ENCODE data around the gene ATXN1.

ATXN1 gene

DNA sequence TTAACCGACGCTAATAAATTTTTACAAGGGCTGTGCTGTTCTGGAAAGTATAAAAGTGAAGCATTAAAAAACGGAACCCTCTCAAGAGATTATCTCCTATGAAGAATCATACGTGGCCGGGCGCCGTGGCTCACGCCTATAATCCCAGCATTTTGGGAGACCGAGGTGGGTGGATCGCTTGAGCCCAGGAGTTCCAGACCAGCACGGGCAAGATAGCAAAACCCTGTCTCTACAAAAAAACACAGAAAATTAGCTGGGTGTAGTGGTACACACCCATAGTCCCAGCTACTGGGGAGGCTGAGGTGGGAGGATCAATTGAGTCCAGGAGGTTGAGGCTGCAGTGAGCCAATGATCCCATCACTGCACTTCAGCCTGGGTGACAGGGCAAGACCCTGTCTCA is 439.4 kb downstream of the ATXN1 start:
- no peak for FAIRE-seq

GRCh38 chr6:16321341-16321710 is 439.9 kb downstream of the ATXN1 start:
- FAIRE-seq = no peak

GRCh38 chr6:16320533-16321340 is 440.5 kb downstream of the ATXN1 start:
- no peak for FAIRE-seq

DNA sequence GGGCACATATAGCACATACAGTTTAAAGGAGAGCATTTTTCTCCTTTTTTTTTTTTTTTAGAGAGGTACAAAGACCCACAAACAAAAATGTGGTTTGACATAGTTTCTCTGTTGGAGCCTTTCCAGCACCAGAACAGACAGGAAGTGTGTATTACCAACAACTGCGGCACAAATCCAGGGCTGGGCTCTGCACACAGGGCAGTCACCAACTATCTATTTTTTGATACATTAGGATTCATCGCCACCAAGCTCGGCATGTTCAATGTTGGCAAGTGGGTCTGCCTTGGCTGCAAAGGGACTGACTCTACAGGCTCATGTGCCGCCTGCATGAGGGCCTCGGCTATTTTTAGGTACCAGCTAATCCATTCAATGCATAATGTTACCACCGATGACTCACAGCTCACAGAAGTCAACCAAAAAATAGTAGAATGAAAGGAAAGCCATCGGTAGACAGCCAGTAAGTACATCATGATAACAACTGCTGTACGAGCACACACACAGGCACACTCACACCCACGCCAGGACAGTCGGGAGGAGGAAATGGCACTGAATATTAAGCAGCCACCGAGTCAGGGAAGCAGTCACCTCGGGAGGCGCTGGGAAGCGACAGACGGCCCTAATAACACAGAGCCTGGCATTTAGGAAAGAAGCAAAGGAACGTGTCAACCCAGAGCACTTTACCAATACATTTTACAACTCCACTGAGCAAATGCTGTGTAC is 441.3 kb downstream of the ATXN1 start:
- FAIRE-seq = no peak

DNA sequence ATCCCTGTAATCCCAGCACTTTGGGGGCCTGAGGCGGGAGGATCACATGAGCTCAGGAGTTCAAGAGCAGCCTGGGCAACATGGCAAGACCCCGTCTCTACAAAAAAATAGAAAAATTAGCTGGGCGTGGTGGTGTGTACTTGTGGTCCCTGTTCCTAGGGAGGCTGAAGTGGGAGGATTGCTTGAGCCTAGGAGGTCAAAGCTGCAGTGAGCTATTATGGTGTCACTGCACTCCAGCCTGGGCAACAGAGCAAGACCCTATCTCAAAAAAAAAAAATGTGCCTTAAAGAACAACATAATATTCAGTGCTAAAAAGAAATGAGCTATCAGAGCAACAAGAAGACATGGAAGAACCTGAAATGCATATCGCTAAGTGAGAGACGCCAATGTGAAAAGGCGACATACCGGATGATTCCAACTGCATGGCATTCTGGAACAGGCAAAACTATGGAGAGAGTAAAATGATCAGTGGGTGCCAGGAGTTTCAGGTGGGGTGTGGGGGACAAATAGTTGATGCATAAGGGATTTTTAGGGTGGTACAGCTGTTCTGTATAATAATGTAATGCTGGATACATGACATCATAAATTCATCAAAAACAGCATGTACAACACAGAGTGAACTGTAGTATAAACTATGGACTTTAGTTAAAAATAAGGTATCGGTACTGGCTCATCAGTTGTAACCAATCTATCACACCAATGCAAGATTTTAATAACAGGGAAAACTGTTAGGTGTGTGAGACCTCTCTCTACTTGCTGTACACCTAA is 442.1 kb downstream of the ATXN1 start:
- FAIRE-seq = no peak

- no peak for FAIRE-seq
These were observed 442.7 kb downstream of the ATXN1 start for GRCh38 chr6:16318538-16318937.

- FAIRE-seq = no peak
These were observed 444.5 kb downstream of the ATXN1 start for GRCh38 chr6:16316741-16317251.

DNA sequence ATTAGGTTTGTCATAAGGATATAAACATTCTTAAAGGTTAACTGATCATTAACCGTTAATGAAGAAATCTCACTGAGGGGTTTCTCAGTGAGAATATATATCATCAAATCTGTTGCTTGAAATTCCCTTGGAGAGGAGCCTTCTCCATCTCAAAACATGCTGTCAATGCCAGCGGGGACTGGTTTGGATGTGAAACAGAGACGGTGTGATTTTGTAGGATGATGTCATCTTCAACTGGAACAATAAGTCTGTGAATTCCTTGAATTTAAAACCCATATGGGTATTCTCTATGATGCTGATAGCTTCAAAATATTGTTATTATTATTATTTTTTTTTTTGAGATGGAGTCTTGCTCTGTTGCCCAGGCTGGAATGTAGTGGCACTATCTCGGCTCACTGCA is 447.0 kb downstream of the ATXN1 start:
- FAIRE-seq = no peak

DNA sequence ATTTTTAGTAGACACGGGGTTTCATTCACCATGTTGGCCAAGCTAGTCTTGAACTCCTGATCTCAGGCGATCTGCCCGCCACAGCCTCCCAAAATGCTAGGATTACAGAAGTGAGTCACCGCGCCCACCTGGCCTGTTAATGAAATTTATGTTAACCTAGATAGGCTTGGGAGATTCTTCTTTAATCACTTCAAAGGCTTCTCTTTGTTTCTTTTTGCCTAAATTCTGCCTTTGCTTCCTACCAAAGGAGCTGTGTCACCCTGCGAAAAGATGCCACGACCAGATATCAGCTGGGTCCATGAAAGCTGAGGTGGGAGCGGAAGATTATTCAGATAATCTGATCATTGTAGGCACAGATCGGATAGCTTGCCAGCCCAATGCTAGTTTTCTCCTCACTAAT is 447.5 kb downstream of the ATXN1 start:
- no peak for FAIRE-seq

GRCh38 chr6:16311763-16312162 is 449.5 kb downstream of the ATXN1 start:
- no peak for FAIRE-seq

DNA sequence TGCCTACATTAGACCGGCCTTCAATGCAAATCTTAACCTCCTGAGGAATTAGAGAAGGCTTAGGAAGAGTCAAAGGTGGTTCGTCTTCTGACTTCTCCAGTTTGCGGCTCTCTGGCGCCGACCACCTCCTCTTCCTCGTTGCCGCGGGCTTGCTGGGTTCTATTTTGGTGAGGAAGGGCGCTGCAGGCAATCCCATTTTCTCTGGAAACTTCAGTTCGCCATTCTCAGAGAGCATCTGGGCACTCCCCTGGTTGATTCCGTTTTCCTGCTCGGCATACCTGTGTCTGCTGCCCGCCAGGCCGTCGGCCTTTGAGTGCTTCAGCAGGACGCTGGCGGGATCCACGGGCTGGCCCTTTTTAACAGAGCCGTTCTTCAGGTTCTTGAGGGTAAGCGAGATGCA is 454.9 kb downstream of the ATXN1 start:
- no peak for FAIRE-seq

DNA sequence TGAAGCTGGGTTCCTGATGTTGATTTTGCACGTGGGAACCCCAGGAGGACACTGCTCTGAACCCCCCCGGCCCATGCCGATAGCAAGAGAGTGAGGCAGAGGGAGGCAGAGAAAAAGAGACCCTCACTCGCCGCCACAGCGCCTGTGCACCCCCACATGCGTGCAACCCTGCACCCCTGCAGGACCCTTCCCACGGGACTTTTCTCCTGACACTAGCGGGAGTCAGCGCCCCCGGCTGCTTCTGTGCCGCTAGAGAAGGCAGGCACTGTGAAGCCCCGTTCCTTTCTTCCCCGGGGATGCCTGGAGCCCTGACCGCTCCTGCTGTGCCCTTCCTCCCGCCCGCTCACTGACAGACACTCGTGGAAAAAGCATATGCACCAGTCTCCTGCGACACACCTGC is 455.5 kb downstream of the ATXN1 start:
- FAIRE-seq = no peak

DNA sequence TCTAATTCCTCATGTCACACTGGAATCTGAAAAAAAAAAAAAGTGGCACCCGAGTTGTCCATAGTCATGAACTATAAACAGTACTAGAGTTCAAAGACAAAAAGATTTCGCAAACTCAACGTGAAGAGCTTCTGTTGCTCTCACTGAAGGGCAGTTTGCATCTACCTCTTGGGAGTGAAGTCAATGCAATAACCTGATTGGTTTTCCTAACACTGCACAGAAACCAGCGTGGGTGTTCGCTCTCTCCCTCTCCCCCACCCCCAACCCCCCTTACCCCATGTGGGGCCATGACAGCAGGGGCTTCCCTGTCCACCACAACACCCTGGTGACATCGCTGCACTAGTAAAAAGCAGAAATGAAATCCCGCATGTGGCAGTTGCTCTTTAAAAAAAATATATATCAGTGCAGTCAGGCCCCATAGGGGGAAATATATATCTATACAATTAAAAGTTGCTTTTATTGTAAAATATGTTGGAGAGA is 456.0 kb downstream of the ATXN1 start:
- FAIRE-seq = no peak

GRCh38 chr6:16302721-16303552 is 458.3 kb downstream of the ATXN1 start:
- no peak for FAIRE-seq

DNA sequence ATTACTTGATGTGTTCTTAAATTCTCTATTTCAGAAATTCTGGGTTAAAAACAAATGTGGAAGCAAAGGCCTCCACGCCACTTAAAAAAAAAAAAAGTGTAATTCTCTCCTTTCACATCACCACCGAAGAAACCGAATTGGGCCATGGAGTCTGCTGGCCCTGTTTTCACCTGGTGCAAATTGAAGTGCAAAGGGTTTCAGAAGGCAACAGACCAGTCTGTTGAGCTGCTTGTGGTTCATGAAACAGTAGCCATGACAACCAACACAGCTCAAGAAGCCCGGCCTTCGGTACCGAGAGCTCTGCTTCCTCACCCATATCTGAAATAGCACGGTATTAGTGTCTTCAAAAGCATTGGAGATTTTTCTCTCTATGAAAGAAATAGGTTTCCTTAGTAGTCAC is 459.7 kb downstream of the ATXN1 start:
- FAIRE-seq = no peak

DNA sequence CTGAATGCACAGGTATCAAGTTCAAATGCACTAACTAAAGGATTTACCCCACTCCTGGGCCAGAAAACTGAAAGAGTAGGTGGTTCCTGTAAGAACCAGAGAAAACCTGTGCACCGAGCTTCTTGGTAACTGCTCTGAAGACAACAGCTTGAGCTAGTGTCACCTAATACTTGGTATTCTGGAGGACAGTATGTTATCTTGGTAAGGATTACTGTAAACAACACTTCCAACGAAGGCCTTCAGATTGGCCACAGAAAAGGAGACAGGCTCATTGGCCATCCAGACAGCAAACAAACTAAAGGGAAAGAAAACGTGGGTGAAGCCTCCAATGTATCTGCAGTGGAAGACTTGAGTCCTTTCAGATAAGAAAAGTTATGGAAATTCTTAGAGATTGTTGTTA is 461.4 kb downstream of the ATXN1 start:
- FAIRE-seq = no peak

DNA sequence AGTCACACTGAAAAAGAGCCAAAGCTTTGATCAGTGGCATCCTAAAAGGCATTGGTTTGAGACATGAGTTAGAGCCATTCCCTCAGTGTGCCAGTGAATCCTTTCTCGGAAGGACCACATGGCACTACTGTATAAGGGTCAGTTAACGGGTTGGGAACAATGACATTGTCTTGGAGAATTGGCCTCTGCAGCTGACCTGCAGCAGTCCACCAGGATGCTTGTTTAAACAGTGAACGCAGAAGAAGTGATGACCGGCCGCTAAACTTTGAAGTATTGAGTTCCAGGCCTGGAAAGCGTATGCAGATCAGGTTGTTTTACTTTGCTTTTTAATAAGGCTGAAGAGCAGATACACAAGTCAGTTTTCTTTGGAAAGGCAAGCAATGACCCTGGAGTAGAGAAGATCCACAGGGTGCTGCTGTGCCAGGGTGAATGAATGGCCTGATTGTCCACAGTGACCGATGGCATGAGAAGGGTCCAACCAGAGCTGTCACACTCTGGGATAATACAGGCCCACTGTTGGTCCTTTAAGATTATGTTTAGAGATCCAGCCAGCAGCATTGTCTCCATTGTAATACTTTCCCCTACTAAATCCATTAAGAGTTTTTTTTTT is 465.1 kb downstream of the ATXN1 start:
- no peak for FAIRE-seq

- no peak for FAIRE-seq
These were observed 465.8 kb downstream of the ATXN1 start for GRCh38 chr6:16295471-16295870.

DNA sequence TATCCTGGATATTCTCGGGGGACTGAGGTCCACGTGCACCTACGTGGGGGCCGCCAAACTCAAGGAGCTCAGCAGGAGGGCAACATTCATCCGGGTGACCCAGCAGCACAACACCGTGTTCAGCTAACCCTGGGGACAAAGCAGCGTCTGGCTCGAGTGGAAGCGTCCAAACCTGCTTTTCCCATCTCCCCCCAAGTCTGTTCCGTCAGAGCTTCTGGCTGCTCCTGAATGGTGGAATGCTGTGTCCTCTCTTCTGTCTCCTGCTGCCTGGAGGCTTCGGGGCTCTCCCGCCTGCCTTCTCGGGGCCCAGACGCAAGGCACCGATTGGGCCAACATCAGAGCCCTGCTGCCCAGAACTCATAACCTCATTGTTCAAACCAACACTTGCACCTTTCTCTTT is 466.2 kb downstream of the ATXN1 start:
- FAIRE-seq = no peak

DNA sequence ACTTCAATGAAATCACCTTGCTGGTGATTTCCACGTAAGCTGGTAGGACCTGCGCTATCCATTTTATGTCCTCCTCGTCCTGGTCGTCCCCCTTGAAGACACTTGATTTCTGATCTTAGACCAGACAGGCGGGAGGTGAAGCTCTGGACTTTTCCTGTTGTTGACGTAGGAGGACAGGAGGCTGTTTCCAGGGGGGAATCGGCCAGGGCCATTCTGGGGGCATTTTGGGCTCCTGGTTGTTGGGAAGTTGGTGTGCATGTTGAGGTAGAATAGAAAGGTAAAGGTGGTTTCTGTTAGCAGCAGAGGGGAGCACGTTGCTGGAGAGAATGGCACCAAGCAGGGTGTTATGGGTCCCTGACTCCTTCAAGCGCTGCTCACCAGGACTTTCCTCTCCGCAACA is 466.9 kb downstream of the ATXN1 start:
- no peak for FAIRE-seq

- FAIRE-seq = no peak
These were observed 468.3 kb downstream of the ATXN1 start for GRCh38 chr6:16292942-16293341.

- FAIRE-seq = no peak
These were observed 468.8 kb downstream of the ATXN1 start for GRCh38 chr6:16292432-16292831.

Data from colon (tissue), 2 donors.